GM19395 (cell line): Measurements from ENCODE around the gene KIF18B.
A peak's percentile ranks its signal among the peaks of the same experiment; 100 is the strongest.

ENCODE experiments used
- ATAC-seq: cut with Tn5 transposase; IDR thresholded peaks from one replicate; pipeline ENCODE4 v1.9.1; 2021; ENCODE audit warnings: mild to moderate bottlenecking, moderate library complexity; ENCODE audit not compliant: unreplicated experiment

The KIF18B gene

DNA sequence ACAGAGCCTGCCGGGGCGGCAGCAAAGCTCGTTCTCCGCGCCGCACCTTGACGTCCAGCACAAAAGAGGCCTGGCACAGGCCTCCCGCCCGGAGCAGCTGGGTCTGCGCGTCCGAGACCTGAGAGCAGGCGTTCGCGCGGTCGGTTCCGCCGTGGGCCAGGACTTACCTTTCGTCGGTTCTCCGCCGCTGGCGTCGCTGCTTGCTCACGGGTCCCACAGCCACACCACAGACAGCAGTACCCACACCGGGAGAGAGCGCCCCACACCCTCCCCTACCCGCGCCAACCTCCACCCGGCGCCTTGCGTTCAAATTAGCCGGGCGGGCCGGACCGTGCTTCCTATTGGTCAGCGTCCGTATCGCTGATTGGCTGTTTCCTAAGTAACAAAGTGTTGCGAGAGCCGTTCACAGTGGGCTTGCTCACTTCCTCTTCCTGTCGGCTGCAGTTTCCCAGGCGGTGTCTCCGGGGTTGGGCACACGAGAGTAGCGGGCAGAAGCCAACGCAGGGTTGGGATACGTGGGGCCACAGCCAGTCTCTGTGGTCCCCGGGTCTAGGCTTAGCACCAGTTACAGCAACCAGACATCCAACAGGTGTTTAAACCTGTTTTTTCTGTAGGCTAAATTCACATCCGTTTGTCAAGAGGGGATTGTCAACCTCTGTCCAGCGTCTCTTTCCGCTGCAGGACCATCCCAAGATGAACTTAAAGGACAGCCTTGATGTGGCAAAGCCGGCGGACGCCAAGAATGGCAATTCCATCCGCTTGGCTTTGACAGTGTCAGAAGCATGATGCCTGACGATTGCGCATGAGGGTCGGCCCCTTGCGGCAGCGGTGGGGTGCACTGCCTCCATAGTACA lies at the start of gene KIF18B:
Gene KIF18B (minus strand): TSS at position 313 of the 854 bp plus-strand sequence. CDS start 11,429 bp downstream, outside the sequence.
- ATAC-seq = peak; percentile 94

DNA sequence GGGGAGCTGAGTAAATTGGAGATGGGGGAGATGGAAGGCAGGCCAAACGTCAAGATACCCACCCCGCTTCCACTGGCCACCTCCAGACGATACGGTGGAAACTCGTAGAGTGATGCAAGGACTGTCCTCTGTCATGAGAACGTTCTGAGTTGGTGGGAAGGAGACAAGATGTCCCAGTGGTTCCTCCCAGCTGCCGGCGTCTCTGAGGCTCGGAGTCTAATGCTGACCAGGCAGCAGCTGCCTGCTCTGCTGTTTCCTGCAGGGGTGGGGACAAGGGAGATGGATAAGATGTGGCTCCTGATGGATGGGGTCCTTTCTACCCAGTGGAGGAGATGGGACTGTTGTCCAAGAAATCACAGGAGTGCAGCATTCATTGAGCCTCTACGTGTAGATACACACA lies 48.7 kb upstream of the KIF18B start:
- ATAC-seq = no peak

DNA sequence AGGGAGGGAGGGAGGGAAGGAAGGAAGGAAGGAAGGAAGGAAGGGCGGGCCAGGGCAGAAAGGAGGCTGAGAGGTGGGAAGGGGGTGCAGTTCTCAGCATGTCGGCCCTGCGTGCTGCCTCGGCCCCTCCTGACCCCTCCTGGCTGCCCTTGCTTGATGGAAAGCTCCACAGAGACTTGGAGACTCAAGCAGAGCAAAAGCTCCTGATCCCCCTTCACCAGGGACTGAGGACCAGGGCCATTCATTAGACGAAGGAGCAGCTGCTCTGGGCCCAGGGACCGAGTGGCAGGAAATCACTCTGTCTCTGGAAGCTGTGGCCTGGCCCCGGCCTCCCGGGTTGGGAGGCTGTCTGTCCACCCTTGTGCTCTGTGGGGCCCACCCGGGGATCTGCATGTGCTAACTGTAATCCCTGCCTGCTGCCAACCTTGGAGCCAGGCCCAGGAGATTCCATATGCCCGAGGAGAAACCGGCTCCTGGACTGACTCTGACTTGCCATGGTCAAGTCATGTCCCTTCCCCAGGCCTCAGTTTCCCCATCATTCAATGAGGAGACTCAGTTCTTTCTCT lies 47.9 kb upstream of the KIF18B start:
- ATAC-seq = no peak

DNA sequence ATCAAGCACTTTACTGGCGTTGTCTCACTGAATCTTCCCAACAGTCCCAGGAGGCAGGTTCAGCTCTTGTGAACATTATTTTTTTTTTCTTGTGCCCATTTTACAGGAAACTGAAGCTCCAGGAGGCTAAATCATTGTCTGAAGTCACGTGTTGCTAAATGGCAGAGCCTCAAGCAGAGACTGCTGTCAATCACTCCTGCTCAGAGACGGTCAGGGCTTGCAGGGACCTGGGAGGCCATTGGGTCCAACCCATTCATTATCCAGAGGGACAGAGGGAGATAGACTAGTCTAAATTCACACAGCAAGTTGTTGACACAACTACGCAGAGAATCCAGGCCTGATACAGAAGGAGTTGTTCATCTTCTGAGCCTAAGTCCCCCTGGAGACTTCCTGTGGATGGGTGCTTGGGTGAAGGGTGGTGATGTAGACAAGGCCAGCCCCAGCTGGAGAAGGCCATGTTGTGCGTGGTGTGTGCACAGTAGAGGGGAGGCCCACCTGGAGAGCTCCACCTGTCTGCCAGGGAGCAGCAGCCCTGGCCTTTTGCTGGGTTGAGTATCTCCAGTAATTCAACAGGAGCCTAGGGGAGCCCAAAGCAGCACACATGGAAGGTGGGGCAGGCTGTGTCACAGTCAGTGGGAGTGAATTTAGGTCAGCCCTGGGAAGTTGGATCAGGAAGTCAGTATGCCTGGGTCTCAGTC lies 44.8 kb upstream of the KIF18B start:
- ATAC-seq = no peak

DNA sequence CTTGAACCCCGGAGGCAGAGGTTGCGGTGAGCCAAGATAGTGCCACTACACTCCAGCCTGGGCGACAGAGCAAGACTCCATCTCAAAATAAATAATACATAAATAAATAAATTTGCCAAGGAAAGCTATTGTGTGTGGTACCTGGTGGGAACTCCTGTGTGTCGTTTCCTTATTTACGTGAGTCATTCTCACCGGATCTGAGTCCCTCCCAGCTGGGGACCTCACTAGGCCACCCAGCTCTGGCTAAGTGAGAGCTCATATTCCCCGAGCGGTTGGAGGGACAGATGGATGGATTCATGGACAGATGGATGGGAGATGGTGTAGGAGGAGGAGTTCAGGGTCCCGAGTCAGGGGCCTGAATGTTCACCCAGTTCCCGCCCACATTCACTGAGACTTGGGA lies 43.4 kb upstream of the KIF18B start:
- no peak for ATAC-seq

DNA sequence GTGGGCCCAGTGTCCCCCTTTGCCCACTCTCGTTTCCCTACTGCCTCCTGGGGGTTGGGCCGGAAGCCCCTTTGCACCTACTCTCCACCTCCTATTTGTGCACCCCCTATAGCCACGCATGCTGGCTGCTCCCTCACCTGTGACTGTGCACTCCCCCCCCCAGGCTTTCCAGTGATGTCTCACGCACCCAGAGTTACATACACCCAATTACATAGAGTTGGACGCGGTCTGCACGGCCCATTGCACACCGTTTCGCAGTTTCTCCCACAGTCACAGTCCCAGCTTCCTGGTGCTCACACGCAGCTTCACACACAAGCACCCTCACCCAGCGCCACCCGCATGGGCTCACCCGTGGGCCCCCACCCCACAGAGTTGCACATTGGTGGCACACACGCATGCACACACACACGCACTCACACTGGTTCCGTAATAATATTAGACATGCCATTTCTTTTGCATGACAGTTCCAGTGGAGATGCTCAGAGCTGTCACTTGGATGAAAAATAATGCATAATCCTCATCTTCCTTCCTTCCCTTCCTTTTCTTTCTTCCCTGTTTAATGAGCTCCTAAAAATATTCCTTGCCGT lies 42.1 kb upstream of the KIF18B start:
- ATAC-seq = no peak

DNA sequence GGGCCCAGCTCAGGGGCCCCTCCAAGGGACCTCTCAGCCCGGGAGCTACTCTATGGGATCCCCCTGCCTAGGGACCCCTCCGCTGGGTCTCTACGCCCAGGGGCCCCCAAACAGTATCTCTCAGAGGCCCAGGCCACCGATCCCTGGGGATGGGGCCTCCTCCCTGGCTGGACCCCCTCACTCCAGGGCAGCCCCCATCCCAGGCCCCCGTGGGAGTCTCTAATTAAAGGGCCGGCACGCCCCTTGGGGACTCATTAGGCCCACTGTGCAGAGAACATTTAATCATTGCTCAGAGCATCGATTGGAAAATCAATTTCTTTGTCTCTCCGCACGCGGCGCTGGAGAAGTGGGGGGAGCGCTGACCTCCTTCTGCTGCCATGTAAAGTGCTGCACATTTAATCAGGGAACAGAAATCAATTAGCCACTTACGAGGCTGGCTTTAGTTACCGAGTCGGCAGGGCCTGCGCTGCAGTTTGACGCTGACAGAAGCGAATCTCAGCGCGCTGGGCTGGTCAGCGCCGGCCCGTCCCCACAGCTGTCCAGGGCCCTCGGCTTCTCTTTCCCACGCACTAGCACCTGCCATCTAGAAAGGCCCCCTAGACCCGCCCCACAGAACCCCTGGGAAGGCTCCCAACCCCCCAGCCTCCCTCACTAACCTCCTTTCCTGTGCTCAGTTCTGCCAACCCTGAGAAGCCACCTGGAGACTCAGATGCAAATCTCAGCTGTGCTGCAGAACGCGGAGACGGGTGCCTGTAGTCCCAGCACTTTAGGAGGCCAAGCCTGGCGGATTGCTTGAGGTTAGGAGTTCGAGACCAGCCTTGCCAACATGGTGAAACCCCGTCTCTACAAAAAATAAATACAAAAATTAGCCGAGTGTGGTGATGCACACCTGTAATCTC lies 40.7 kb upstream of the KIF18B start:
- no peak for ATAC-seq

DNA sequence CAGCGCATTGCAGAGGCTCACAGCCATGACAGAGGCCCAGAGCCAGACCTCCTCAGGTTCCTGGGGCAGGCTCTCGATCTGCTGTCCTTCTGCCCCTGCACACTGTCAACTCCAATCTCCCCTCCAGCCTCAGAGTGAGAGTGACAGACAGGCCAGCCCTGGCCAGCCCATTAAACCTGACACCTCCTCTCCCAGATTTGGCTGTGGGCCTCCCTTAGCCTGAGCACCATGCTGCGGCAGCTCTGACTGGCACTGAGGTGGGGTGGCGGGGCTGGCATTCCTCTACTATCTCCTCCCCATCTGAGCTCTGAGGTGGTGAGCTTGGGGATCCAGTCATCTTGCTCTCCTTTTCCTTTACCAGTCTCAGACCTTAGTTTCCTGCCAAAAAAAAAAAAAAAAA lies 36.0 kb upstream of the KIF18B start:
- no peak for ATAC-seq

DNA sequence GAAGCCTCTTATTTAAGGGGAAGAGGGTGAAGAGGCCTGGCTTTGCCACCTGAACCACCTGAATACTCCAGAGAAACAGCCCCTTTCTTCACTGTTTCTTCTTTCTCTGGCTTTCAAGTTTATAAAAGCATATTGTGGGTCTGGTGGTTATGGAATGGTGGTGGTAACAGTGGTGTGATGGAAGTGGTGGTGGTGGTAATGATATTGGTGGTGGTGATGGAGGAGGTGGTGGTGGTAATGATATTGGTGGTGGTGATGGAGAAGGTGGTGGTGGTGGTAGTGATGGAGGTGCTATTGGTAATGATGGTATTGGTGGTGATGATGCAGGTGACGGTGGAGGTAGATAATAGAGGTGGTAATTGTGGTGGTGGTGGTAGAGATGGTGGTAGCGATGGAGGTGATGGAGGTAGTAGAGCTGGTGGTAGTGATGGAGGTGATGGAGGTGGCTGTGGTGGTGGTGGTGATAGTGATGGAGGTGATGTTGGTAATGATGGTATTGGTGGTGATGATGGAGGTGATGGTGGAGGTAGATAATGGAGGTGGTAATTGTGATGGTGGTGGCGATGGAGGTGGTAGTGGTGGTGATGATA lies 34.6 kb upstream of the KIF18B start:
- ATAC-seq = no peak

DNA sequence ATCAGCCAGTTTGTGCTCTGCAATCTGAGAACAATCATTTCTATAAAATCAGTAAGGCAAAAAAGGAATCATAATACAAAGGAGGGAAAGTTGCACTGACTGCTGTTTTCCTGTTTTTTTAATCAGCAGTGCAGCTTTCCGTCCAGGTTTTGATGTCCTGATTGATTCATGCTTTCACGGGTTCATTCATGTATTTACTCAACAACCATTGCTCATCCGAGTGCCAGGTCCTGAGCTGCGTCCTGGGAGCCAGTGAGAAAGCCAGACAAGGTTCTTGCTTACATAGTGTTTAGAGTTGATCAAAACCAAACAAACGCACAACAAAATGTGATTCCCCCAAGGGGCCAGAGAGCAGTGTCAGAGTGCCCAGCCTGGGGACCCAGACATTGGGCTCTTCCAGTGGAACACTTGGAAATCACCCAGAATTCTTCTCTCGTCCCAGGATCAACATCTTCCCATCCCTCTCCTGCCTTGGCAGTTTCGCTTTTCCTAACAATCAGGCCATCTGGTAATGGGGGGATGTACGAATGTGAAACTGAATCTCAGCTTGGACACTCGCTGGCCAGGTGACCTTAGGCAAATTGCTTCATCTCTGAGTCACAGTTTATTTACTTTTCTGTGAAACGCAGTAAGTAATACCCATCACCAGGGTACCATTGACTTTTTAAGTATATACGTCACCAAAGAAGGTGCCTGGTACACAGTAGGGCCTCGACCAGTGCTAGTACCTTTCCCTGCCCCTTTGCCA lies 33.8 kb upstream of the KIF18B start:
- no peak for ATAC-seq

DNA sequence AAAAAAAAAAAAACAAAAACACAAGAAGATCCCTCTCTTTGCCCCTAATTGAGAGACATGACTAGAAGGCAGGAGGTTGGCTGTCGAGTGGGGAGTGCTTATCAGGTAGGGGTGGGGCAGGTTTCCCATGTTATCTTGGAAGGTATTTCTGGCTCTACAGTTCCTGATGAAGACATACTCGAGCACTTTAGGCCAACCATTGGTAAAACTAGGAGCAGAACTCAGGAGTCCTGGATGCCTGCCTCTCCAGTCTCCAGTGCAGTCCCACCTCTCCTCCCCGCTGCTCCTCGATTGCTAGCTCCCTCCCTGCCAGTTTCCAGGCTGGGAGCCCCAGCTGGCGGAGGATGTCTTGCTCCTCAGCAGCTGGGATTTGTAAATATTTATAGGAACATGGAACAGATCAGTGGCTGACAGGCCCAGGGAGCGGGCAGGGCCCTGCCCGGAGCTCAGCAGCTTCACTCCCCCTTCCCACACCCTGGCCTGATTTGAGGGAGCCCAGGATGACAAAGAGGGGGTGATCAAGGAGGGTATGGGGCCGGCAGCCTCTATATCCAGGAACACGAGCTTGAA lies 31.9 kb upstream of the KIF18B start:
- no peak for ATAC-seq

DNA sequence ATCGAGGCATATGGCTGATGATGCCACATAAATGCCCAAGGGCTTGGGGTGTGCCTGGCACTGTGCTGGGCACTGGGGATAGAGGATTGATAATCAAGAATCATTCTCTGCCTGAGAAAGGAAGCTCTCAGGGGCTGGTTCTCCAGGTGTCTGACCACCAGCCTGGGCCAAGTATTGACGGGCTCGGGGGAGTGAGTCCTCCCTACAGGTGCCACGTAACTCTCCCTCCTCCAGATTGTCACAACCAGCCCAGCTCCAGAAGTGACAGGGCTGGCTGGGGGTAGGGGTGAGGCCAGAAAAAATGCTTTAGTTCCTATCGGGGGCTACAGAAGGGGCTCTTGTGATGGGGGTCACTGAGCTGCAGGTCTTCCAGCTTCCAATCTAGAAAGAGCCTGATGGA lies 31.2 kb upstream of the KIF18B start:
- no peak for ATAC-seq

DNA sequence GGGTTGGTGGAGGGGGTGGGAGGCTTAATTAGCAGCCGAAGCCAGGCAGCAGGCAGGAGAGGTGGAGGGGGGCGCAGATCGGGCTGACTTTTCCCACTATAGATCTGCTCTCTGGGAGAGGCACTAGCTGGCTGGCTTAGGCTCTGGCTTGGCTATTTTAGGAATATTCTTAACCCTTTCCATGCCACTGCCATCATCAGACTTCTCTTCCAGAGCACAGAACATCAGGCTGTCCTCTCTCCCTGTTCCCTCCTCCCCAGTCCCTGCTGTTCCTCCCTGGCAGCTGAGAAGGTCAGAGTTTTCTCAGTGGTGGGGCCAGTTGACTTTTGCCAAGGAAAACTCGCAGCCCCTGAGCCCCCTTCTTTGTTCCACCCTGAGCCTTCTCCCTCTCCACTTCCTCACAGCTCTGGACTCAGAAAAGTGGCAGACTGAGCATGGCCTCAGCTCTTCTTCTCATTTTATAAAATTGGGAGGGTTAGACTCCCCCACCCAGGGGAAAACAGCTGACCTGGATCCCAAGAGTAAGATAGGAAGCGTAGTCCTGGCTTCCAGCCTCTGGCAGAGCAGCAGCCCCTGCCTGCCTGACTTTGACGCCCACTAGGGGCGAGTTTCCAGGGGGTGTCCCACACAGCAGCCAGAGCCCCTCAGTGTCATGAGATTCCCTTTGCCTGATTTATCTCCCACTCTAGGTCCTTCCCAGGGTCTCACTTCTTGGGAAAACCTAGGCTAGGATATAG lies 30.4 kb upstream of the KIF18B start:
- no peak for ATAC-seq

DNA sequence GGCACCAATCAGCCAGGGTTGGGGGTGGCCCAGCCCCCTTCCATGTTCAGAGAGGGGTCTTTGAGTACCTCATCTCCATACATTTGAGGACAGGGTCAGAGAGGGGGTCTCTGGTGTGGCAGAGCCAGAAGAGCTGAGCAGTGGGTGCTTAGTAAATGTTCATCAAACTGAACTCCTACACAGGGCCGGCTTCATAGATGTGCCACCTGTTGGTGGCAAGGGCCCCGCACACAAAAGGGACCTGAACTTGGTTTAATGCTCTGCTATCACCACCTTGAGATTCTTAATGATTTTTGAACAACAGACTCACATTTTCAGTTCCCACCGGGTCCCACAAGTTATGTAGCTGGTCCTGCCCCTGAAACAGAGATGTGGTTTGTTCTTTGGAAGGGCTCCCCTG lies 29.5 kb upstream of the KIF18B start:
- ATAC-seq = no peak

DNA sequence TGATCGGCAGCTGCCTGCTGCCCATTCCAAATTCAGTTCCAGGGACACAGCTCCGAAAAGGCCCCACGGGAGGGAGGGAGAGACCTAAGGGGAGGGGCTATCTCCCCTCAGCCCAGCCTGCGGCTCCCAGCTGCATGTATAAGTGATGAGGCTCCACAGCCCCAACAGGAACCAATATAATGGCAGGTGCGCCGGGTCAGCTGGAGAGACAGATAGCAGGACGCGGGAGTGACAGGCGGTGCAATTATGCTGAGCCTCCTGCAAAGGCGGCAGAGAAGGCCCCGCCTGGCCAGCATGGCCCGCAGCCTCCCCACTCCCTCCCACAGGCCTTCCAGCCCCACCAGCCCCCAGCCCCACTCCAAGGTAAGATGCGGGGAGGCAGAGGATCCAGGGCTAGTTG lies 28.6 kb upstream of the KIF18B start:
- ATAC-seq = no peak

DNA sequence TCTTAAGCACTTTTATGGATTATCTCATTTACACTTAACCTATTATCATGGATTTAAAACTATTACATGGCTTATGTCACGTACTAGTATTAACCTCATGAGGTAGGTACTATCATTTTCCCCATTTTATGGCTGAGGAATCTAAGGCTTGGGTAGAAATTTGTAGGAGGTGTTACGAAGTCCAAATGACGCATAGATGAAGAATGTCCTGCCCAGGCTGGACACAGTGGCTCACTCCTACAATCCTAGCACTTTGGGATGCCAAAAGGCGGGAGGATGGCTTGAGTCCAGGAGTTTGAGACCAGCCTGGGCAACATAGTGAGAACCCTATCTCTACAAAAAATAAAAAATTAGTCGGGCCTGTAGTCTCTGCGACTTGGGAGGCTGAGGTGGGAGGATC lies 25.4 kb upstream of the KIF18B start:
- no peak for ATAC-seq

DNA sequence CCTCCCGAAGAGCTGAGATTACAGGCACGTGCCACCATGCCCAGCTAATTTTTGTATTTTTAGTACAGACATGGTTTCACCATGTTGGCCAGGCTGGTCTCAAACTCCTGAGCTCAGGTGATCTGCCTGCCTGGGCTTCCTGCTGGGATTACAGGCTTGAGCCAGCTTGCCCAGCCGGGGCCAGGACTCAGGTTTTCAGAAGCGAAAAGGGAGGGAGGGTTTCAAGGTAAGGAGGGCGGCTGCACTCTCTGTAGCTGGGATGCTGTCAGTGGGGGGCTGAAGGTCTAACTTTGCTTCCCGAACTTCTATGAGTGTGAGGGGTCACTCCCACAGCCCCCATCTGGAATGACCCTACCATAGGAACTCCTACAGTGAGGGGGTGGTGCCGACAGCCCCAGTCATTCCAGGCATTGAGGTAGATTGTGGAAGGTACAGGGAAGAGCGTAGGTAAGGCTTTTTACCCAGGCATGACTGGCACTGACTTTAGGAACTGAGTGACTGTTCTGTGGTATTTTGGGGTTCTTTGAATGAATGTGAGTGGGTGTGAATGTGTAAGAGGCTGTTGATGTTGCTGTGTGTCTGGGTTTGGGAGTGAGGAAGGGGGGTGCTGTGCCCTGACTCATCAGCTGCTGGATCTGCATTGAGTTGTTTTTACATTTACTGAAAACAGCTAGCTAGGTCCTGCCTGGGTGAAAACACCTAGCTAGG lies 24.4 kb upstream of the KIF18B start:
- no peak for ATAC-seq
